ENCODE results near the gene CLP1.

CLP1 gene

DNA sequence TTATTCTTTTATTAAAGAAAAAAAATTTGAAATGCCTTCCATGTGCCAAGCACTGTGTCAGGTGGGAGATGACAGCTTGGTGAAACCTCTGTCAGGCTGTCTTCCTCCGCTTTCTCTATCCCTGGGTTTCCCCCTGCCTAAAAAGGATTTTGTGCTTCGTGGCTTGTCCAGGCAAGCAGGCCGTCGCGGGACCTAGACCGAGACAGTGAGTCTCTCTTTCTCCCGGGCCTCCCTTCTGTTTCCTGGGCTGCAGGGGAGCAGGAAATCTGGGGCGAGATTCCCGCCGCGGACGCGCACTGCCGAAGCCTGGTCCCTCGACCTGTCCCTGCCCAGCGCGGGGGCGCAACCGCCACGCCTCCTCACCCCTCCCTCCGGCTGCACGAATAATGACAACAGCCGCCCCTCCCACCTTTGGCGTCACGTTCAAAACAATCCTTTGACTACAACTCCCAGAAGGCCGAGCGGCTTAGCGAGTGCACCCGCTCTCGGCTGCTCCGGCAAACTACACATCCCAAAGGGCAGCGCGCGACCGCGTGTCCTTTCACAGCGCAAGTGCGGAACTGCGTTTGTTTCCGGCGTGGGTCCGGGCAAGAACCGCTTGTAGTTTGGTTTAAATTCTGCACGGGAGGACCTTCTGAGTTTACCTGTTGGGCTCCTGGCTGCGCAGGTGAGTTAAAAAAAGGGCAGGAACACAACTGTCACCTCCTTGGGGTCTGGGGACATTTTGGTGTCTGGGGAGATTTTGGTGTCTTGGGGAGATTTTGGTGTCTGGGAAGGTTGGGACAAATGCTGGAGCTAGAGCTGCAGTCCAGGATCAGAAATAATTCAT is at the start of gene CLP1:
CLP1 (plus strand) TSS at position 569 of the 829 bp plus-strand sequence. CDS start 1,715 bp downstream, outside the sequence.
- DNase-seq = peak; percentile 100

DNA sequence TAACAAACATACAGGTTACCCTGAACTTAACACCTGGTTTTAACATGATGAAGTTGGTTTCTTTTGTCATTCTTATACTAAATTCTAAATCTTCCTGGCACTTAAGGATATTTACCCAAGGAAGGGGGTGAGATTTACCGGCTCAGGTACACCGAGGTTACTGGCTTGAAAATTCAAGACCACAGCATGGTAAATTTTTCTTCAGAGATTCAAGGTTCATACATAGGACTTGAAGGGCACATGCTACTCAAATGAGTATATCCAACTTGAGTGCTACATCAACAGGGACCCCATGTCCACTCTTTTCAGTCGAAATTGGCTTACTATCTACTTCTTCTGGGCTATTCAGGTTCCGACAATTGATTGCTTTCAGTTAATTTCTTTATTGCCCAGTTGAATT is 47.4 kb upstream of the CLP1 start:
- DNase-seq = no peak

DNA sequence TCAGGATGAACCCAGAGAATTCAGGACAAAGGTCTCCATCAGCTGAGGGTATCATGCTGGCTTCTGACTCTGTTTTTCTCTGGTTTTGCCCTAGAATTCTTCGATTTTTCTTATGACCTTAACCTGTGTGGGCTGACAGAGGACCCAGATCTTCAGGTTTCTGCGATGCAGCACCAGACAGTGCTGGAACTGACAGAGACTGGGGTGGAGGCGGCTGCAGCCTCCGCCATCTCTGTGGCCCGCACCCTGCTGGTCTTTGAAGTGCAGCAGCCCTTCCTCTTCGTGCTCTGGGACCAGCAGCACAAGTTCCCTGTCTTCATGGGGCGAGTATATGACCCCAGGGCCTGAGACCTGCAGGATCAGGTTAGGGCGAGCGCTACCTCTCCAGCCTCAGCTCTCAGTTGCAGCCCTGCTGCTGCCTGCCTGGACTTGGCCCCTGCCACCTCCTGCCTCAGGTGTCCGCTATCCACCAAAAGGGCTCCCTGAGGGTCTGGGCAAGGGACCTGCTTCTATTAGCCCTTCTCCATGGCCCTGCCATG is 43.3 kb upstream of the CLP1 start:
- DNase-seq = no peak

DNA sequence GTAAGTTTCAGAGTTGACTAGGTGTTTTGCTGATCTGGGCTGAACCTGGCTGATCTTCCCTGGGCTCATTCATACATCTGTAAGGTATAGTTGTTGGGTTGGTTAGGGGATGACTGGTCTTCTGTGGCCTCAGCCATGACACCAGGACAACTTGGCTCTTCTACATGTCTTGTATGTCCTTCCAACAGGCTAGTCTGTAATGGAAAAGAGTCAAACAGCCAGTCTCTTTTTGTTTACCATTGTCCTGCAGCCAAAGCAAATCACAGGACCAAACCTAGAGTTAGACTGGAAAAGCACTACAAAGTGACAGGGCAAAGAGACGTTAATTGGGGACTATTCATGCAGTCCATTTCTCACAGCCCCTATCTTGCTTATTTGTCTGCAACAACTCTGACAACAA is 42.3 kb upstream of the CLP1 start:
- DNase-seq = no peak

DNA sequence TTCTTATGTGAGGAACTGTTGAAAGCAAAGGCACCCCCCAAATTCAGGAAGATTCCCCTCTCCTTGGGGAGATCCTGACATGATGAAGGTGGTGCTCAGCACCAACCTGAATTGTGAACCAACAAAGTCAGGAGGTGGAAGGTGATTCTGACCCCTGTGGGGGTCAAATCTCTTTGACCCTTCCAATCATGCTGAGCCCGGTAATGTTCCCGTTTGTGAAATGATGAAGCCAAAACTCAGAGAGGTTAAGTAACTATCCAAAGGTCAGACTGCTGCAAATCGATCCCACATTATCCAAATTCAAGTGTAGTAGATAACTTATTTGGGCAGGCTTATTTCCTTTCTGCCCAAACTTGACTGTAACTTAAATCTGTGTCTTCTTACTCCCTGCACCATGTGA is 41.0 kb upstream of the CLP1 start:
- DNase-seq = no peak

DNA sequence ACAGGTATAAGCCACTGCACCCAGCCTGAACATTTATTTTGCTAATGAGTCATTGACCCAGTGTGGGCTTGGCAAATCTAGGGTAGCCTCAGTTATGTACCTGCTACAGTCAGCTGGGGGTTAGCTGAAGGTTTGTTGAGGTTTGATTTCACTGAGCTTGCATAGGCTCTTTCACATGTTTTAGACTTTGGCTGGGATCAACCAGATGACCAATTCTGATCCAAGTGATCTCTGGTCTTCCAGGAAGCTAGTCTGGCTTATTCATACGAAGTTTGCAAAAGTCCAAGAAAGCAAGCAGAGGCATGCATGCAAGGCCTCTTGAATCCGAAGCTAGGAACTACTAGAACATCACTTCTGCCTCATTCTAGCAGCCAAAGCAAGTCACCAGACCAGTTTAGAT is 39.1 kb upstream of the CLP1 start:
- DNase-seq = no peak

DNA sequence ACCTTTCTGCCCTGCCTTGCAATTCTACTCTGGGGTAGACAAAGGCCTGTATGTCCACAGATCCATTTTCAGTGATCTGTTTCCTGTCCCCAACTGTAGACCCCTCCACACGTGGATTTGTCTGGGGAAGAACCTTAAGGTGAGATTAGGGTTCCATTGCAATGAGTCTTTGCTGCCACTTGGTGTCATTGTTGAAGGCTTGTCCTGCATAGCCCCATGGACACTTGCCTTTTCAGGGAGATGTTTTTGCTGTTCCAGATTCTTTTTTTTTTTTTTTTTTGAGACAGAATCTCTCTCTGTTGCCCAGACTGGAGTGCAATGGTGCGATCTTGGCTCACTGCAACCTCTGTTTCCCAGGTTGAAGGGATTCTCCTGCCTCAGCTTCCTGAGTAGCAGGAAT is 38.2 kb upstream of the CLP1 start:
- no peak for DNase-seq

DNA sequence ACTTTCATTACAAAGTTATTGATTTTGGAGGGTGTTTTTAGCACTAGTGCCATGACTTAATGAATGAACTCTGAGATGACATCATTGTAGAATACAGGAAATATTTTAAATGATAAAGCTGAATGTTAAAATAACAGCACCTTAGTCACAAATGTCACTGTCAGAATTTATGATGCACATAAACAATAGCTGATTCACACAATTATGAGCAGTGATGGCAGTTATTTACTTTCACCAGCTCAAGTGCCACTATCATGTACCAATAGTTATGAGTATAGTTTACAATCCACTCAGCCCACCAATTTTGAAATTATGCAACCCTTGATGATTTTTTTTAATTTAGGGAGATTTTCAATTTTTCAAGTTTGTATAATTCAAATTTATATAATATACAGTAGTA is 37.1 kb upstream of the CLP1 start:
- DNase-seq = no peak

DNA sequence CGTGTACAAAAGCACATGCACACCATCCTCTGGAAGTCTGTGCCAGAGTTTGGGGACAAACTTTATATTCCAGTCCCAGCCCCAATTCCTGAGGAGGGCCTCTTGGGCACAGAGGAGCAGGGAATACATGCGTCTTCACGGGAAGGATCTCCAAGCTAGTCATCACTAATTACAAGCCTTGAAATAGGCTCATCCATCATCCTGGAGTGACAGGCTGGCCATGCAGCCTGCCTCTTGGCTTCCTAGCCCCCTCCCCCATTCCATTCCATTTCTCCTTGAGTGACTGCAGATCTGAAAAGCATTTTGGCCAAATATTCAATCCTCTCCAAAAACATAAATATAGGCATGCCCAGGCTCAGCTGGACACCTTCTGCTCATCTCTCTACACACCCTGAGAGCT is 35.3 kb upstream of the CLP1 start:
- no peak for DNase-seq

DNA sequence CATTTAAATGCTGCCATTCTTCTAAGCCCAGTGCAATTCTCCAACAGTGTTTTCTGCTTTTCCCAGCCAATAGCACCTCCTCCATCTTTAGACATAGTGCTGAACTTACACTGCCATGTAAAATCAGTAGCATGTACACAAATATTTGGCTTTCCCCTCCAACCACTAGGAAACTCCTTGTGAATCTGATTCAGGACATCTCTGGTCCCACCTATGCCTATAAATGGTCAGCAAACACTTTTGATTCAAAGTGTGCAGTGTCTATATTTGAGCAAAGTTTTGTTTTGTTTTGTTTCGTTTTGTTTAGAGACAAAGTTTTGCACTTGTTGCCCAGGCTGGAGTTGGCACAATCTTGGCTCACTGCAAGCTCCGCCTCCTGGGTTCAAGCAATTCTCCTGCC is 32.7 kb upstream of the CLP1 start:
- no peak for DNase-seq

DNA sequence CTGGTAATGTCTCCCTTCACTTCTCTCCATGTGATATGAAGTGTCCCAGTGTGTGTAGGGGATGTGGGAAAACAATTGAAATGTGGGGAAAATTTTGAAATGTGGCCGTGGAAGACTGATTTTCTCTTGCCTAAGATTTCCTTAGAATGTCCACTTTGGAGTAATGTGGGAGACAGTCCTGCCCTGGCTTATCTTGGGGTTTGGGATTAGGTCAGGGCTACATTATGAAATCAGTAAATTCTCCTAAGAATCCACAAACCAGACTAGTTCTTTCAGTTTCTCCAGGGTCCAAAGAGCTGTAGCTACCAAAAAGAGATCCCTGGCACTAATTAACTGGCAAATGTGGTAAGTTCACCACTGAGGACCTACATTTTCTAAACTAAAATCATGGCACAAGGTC is 30.7 kb upstream of the CLP1 start:
- no peak for DNase-seq

DNA sequence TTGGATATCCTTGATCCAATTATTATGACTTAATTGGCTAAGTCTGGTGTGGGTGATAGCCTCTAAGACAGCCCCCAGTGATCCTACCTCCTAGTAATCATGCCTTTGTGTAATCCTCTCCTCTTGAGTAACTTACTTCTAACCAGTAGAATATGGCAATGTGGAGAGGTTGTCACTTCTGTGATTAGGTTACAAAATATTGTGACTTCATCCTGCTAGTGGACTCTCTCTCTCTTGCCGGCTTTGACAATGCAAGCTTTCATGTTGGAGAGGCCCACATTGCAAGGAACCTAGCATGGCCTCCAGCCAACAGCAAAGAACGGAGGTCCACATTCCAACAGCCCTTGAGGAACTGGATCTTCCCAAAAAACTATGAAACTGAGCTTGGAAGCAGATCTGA is 27.4 kb upstream of the CLP1 start:
- no peak for DNase-seq

DNA sequence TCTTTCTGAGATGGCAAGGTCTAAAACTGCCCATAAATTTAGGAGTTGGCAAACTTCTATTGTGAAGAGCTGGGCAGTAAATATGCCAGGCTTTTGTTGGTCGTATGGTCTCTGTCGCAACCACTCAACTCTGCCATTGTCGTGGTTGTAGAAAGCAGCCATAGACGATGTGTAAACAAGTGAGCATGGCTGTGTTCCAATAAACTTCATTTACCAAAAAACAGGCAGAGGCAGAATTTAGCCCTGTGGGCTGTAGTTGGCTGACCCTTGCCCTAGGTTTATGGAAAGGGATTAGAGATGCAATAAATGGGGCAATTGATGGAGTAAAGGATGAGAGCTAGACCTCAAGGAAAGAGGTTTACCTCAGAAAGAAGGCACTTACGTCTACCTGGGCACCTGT is 25.4 kb upstream of the CLP1 start:
- DNase-seq = no peak

DNA sequence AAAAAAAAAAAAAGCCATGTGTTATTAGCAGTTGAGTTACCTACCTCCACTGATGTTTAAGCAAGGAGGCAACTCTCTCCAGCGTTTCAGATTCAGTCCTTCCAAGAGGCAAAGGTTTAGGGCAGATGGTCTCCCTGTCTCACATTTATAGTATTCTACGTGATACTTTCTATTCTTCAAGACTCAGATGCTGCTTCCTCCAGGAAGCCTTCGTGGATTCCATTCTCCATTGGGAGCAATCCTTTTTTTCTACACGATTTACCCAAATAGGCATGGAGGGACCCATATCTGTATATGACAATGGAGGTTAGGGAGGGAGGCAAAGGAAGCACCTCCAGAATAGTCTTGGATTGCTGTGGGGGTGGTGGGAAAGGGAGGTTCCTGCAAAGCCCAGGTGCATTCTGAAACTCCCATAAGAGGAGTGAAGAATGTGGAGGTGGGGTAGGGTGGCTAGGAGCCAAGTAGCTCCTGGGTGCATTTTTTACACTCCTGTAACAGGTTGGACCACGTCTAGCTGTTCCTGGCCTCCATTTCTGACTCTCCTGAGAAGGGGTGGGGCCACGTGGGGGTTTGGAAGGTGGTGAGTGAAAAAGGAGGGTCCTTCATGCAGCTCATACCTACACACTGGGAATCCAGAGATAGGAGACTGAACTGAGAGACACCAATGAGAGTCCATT is 24.0 kb upstream of the CLP1 start:
- no peak for DNase-seq

DNA sequence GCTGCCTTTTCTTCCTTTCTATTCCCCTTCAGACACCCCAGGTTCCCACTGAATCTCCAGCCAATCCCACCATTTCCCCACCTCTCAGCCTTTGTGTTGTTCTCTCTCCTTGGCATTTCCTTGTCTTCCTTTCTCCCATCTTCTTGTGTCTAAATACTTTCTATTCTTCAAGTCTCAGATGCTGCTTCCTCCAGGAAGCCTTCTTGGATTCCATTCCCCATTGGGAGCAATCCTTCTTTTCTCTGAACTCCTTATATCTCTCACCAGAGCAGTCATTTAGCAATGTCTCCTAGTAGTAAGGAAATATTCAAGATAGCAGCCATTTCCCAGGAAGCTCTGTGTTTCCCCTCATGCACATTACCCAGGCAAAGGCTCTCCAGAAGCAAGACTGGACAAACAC is 23.3 kb upstream of the CLP1 start:
- no peak for DNase-seq

DNA sequence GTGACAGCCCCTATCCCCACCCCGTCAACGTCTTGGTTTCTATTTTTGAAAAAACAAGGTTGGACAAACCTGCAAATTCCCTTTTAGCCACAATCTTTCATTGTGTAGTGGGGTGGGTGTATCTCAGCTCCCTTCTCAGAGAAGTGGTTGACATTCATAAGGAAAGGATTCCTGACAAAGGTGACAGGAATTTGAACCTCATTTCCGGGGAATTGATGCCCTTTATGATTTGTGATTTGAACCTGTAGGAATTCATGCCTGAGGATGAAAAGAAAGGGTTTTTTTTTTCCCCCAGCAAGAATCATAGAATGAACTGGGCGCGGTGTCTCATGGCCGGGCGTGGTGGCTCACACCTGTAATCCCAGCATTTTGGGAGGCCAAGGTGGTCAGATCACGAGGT is 22.3 kb upstream of the CLP1 start:
- no peak for DNase-seq

DNA sequence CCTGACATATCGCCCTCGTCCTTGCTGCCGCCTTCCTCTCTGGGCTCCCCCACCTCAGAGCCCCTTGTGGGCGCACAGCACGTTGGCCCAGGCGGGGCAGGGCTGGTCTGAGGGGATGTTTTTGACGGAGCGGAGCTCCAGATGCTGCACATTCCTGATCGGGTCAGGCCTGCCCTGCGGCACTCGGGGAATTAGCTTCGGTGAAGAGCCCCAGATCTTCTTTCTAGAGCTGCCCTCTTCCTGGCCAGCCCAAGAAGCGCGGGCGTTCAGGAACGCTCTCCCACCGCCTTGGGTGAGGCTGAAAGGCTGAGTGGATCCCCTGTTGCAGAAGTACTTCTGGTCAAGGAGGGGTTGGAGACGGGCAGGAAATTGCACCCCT is 19.9 kb upstream of the CLP1 start:
- DNase-seq = no peak

DNA sequence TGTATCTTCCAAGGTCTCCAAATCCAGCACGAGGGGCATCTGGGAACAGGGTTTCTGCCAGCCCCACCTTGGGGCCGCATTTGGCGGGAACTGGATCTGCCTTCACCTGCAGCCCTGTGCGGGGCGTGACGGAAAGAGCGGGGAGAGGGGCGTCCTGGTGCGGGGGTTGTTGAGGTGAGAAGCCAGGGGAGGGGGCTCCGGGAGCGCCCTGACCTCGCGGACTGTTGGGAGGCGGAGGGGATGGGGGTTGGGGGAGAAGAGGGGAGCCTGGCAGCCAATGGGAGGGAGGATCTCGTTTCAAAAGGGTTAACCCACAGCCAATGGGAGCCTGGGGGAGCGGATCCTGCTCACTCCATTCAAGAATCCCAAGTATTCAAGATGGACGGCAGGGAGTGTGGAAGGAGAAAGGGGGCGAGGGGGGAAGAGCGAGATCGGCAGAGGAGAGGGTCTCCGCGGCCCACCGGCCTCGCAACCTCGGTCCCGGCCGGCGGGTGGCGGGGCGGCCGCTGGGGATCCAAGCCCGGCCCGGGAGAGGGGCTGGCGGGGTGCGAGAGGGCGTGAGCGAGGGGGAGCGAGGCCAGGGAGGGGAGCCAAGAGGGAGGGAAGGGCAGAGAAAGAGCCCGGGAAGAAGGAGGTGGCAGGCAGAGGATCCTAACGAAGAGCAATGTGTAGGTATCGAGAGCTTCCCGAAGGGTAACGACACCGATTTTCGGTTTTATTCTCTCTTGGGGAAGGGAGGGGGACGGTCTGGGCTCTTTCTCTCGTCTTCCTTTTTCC is 19.4 kb upstream of the CLP1 start:
- peak; percentile 94 for DNase-seq

DNA sequence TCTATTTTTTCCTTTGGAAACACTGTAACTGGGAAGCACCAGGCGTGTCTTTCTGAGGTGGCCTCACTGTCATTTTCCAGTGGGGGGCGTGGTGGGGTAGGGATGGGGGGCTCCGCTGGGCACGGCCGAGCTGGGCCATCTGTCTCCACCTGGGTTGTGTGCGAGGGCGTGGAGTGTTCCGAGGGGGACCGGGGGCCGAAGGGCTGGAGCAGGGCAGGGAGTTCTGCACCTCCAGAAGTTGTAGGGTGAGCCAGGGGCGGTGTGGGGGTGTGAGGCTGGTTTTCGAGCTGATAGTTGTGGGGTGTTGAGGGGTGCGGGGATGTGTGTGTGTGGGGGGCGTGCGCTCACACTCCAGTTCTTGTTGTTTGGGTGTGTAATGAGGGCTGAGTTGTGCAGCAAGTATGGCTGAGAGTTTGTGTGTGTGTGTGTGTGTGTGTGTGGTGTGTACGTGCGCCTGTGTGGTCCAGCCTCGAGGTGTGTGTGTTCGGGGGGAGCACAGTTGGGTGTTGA is 18.7 kb upstream of the CLP1 start:
- peak; percentile 36 for DNase-seq

DNA sequence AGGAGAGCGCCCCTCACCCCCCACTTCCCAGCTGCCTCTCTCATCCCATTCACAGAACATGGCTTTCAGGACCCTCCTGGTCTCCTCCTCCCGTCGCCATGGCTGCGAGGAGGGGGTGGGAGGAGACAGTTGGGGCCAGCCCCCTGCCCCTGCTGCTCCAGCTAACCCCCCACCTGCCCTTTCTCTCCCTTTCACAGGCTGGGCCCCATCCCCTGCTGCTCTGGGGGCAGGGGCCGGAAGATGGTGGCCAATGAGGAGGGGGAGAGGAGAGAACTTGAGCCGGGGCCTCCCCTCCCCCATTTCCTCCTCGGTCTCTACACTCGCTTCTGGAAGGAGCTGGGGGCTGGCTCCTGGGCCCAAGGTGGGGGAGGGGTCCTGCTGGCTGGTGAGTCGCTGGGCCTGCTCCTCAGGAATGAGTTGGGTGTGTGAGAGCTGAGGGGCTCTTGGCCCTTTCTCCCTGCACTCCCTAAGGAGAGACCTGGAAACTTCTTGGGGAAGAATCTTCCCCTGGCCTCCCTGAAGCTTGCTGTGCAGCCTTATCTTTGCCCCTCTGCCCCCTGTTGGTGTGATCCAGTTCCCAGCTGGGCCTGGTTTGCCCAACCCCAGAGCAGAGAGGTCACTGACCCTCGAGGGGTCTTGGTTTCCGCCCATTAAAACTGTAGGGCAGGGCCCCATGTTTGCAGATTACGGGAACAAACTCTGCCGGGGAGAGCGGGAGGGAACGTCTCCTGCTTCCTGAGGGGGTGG is 18.1 kb upstream of the CLP1 start:
- peak; percentile 94 for DNase-seq

DNA sequence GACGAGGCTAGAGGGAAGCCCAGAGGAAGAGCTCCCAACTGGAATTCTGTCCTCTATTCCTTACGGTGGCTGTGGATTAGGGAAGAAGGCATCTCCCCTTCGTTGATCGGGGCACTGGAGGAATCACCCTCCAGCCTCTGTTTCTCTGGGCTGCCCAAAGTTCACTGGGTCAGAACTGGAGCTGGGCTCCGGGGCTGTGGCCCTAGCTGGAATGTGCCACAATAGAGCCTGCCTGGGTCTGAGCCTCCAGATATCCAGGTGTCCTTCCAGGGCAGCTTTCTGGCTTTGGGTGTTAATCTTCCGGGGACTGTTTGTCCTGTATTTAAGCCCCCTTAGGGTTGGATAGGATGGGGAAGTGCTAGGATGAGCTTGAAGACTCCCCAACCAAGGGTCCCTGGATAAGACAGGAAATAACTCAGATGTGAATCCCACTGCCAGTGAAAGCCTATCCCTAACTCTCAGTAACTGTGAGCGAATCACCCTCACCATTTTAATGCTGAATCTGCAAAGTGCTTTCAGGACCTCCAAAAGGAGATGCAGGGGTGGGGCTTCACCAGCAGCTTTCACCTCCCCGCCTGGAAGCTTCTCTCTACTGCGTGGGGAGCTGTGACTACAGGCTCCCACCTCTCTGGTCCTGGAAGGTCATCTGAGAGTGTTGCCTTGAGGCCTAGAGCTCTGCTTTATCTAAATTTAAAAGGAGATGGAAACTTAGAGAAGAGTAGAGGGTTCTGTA is 17.3 kb upstream of the CLP1 start:
- DNase-seq = no peak

All from right hindlimb (tissue), 1 donor.